ENCODE data around the gene SLC1A5.

SLC1A5 gene

GRCh38 chr19:46803555-46803954 lies 15.2 kb upstream of the SLC1A5 start:
- TF ChIP-seq CTCF (IDR thresholded peaks at IDR 0.05; ENCODE audit: low read depth, low read length) = no peak
- no peak overlapping the region for H3K4me3 ChIP-seq (ENCODE audit: low read depth, low read length)
- no peak for DNase-seq (ENCODE audit: low read depth, low spot score)
- in situ Hi-C loops (cut with HindIII; ENCODE audit: low sequenced_read_pairs) = no loop called here

GRCh38 chr19:46802152-46802551 lies 13.8 kb upstream of the SLC1A5 start:
- no peak for TF ChIP-seq CTCF (IDR thresholded peaks at IDR 0.05; ENCODE audit: low read depth, low read length)
- H3K4me3 ChIP-seq (ENCODE audit: low read depth, low read length) = no peak overlapping the region

GRCh38 chr19:46798713-46799112 lies 10.3 kb upstream of the SLC1A5 start:
- no peak overlapping the region for H3K4me3 ChIP-seq (ENCODE audit: low read depth, low read length)
- no peak for DNase-seq (ENCODE audit: low read depth, low spot score)
- in situ Hi-C loops (cut with HindIII; ENCODE audit: low sequenced_read_pairs) = no loop called here
- no peak for TF ChIP-seq CTCF (IDR thresholded peaks at IDR 0.05; ENCODE audit: low read depth, low read length)

More at GRCh38 chr19:46802152-46802551, 13.8 kb upstream of the SLC1A5 start:
- DNase-seq (ENCODE audit: low read depth, low spot score) = no peak
- in situ Hi-C loops (cut with HindIII; ENCODE audit: low sequenced_read_pairs) = no loop called here

GRCh38 chr19:46797881-46798280 lies 9.5 kb upstream of the SLC1A5 start:
- no peak overlapping the region for H3K4me3 ChIP-seq (ENCODE audit: low read depth, low read length)
- no peak for TF ChIP-seq CTCF (IDR thresholded peaks at IDR 0.05; ENCODE audit: low read depth, low read length)
- DNase-seq (ENCODE audit: low read depth, low spot score) = no peak
- in situ Hi-C loops (cut with HindIII; ENCODE audit: low sequenced_read_pairs) = no loop called here

GRCh38 chr19:46791944-46792343 lies 3.5 kb upstream of the SLC1A5 start:
- no peak for DNase-seq (ENCODE audit: low read depth, low spot score)
- no peak for TF ChIP-seq CTCF (IDR thresholded peaks at IDR 0.05; ENCODE audit: low read depth, low read length)
- no peak overlapping the region for H3K4me3 ChIP-seq (ENCODE audit: low read depth, low read length)
- in situ Hi-C loops (cut with HindIII; ENCODE audit: low sequenced_read_pairs) = no loop called here

GRCh38 chr19:46789371-46789770 lies 977 bp upstream of the SLC1A5 start:
- in situ Hi-C loops (cut with HindIII; ENCODE audit: low sequenced_read_pairs) = no loop called here
- DNase-seq (ENCODE audit: low read depth, low spot score) = no peak
- TF ChIP-seq CTCF (IDR thresholded peaks at IDR 0.05; ENCODE audit: low read depth, low read length) = no peak
- no peak overlapping the region for H3K4me3 ChIP-seq (ENCODE audit: low read depth, low read length)

- in situ Hi-C loops (cut with HindIII; ENCODE audit: low sequenced_read_pairs) = no loop called here
- no peak for DNase-seq (ENCODE audit: low read depth, low spot score)
- no peak for TF ChIP-seq CTCF (IDR thresholded peaks at IDR 0.05; ENCODE audit: low read depth, low read length)
- no peak overlapping the region for H3K4me3 ChIP-seq (ENCODE audit: low read depth, low read length)
Observed at GRCh38 chr19:46788968-46789338, 559 bp upstream of the SLC1A5 start.

All from astrocyte of the spinal cord (primary cell).